WERI-Rb-1 (cell line): Measurements from ENCODE around the gene PRKAR1B.

Source experiments
- DNase-seq: peaks from one replicate; pipeline ENCODE4 v3.0.0-alpha.2; 2020
- H3K27ac ChIP-seq: fragments of 250-450 bp; sonication (Bioruptor Pico); 2 replicates; pipeline ENCODE4 v1.5.1; 2020; ENCODE audit warnings: mild to moderate bottlenecking, moderate library complexity
- H3K27me3 ChIP-seq: fragments of 250-450 bp; sonication (Bioruptor Pico); 2 replicates; pipeline ENCODE4 v1.5.1; 2021; ENCODE audit warnings: mild to moderate bottlenecking, low read depth, moderate library complexity; ENCODE audit not compliant: insufficient read depth, severe bottlenecking
- H3K36me3 ChIP-seq: fragments of 250-450 bp; sonication (Bioruptor Pico); 2 replicates; pipeline ENCODE4 v1.5.1; 2020; ENCODE audit warnings: mild to moderate bottlenecking, moderate library complexity
- H3K4me3 ChIP-seq: 2 replicates; pipeline ENCODE4 v1.5.1; 2011; ENCODE audit warnings: low read depth, mild to moderate bottlenecking, control low read depth, low read length
- H3K9me3 ChIP-seq: fragments of 250-450 bp; sonication (Bioruptor Pico); 2 replicates; pipeline ENCODE4 v1.5.1; 2021; ENCODE audit warnings: mild to moderate bottlenecking, moderate library complexity; ENCODE audit not compliant: severe bottlenecking
- CTCF ChIP-seq: IDR thresholded peaks from 2 replicates; pipeline ENCODE4 v1.5.1; 2011; ENCODE audit warnings: low read depth, mild to moderate bottlenecking, control low read depth, inconsistent platforms, low read length

The PRKAR1B gene

GRCh38 chr7:522071-522950 lies 204.8 kb downstream of the PRKAR1B start:
- H3K36me3 ChIP-seq: no peaks in the 10 kb centered on the region
- H3K9me3 ChIP-seq: peaks cover 6% of the 10 kb centered on the region
- peak overlapping the region; percentile 29 for H3K4me3 ChIP-seq
- TF ChIP-seq CTCF: no peak
- H3K27me3 ChIP-seq: peaks cover 57% of the 10 kb centered on the region
- no peak for DNase-seq
- no peak overlapping the region for H3K27ac ChIP-seq

DNA sequence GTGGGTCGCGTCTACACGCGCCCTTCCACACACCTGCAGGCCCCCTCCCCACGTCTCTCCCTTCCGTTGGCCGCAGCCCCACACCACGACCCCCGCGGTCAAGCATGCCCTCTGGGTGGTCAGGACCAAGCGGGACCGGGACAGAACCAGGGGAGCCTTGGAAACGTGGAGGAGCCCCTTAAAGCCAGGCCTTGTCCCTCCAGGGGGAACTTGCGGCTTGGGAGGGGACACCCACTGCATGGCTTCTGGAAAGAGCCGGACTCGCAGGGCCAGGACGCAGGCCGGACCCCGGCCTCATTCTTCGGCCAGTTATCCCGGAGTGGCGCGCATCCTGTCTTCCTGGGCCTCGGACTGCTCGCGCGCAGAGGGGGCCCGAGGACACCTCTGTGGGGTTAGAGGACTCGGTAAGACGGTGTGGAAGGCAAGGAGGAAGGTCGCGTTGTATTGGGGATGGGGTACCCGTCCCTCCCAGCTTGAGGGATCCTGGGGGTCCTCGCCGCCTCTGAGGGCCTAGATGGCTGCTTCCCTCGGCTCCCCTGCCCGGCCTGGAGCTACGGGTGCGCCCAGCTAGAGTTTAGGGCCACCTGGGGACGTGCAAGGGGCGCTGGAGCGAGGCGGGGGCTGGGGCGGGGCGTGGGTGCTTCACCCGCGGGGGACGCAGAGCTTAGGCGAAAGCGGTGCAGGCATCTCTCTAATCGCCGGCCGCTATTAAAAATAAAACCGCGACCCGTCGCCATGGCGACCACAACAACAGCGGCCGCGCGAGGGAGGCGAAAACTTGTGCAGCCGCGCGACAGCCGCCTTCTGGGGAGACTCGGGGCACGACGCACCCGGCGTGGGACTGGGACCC lies 205.6 kb downstream of the PRKAR1B start:
- Histone ChIP-seq H3K27me3 (peaks cover 57% of the 10 kb centered on the region), H3K27ac (no peak overlapping the region)
- TF ChIP-seq CTCF: no peak

DNA sequence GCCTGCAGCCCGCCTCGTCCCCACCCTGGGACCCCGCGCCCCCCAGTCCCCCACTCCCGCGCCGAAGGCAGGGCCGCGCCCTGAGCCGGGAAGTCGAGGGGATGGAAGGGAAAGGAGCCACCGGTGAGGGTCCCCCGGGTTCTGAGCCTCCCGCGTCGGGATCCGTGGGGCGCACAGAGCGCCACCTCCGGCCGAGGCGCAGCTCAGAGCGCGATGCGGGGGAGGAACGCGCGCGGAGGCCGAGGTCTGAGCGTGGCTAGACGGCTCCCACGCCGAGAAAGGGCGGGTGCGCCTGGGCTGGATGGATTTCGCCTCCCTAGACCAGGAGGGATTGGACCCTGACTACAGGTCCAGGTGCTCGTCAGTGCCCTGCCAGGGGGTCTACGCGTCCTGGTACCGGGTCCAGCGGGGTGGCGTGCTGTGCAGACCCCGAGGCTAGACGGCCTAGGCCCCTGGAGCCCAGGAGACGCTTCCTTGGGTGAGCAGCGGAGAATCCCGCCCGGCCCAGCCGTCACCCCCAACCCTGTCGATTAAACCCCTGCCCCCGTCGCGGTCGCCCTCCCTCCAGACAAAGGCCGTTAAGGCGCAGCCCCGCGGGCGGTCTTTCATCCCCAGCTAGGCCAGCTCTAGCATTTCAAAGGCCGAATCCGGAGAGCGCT lies 206.4 kb downstream of the PRKAR1B start:
- H3K36me3 ChIP-seq: no peaks in the 10 kb centered on the region
- no peaks in the 10 kb centered on the region for H3K9me3 ChIP-seq
- H3K27ac ChIP-seq: no peak overlapping the region
- no peak for DNase-seq
- H3K27me3 ChIP-seq: peaks cover 63% of the 10 kb centered on the region
- peak; percentile 43 for TF ChIP-seq CTCF
- H3K4me3 ChIP-seq: no peak overlapping the region; the same call in 1 of the 2 replicates

More for the DNA sequence above, 205.6 kb downstream of the PRKAR1B start:
- no peaks in the 10 kb centered on the region for H3K36me3 ChIP-seq
- no peak for DNase-seq
- H3K4me3 ChIP-seq: peak overlapping the region; percentile 29
- H3K9me3 ChIP-seq: no peaks in the 10 kb centered on the region

- H3K36me3 ChIP-seq: no peaks in the 10 kb centered on the region
- H3K4me3 ChIP-seq: peak within 1 kb of the TSS; percentile 57
- no peak for DNase-seq
- H3K27ac ChIP-seq: no peak within 1 kb of the TSS
- peaks cover 68% of the 10 kb centered on the region for H3K27me3 ChIP-seq
- no peaks in the 10 kb centered on the region for H3K9me3 ChIP-seq
- TF ChIP-seq CTCF: 0 out of 2 replicates have a peak, but pooled peaks have one; percentile 14
Observed at GRCh38 chr7:519484-520390, 207.3 kb downstream of the PRKAR1B start, which contains the start of gene PDGFA. Gene PDGFA, minus strand, starts transcription at chr7:519846. Its CDS starts 845 bp downstream, at chr7:519001.
